ENCODE results near the gene POGZ.
A peak's percentile ranks its signal among the peaks of the same experiment; 100 is the strongest.
"Not testable (repeated sequence)": the region's sequence is repeated elsewhere in the genome, so short reads cannot be mapped to it uniquely, and the experiment has no call there.

Gene POGZ

GRCh38 chr1:151478140-151478812 lies 19.0 kb upstream of the POGZ start:
- no peak for DNase-seq

GRCh38 chr1:151477066-151477465 lies 17.8 kb upstream of the POGZ start:
- no peak for DNase-seq

GRCh38 chr1:151476083-151476482 lies 16.8 kb upstream of the POGZ start:
- no peak for DNase-seq

GRCh38 chr1:151475175-151475574 lies 15.9 kb upstream of the POGZ start:
- no peak for DNase-seq

DNA sequence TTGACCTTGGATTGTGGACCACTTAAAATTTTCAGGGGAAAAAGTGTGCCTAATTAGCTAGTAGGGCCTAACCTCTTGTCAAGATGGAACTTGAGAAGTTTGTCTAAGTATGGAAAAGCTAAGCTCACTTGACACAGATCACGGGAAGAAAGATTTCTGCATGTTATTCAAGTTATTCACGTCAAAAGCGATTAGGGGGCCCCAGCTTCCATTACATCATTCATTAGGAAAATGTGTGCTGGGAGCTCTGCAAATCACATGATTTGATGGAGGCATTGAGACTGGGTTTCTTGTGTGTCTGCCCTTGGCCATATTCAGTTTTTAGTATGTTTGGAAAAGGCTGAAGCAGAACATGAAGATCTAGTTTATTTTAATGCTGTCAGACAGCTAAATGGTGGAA lies 15.5 kb upstream of the POGZ start:
- peak in 1 of 51 donors; percentile 2 for DNase-seq

DNA sequence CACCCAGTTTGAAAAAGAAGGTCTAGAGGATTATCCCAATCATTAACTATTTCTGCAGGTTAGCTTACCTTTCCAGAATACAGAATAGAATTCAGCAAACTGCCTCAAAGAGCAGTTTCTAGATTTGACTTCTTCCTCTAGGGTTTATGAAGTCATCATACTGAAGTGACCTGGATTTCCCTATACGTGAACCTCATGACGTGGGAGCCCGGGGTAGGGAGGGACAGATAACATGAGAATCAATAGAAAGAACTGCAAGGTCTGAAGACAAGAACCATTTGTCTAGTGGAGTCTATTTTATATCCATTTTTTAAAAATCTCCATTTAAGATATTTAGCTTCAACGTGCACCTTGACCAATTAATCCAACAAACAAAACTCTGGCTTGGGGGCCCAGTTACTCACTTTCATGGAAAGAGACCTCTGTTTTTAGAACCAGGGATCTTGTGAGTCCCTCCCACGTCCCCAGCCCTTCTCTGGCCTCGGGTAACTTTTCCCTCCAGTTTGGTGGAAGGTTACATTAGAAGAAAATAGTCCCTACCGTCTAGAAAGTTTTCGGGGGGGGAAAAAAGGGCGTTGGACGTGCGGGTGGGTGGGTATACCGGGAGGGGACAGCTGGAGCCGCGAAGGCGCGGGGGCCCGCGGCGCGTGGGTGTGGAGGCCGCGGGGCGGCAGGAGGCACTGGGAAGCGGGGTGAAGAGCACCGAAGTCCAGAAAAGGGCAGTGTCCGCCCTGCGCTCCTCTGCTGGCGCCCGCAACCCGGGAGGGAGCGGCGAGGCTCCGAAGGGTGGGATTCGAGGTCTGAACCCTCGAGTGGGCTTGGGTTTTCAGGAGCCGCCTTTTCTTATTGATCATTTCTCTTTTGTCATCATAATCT lies 13.8 kb upstream of the POGZ start:
- DNase-seq: peak in 29 of 51 donors; percentile 2 to 46 (median 18)

DNA sequence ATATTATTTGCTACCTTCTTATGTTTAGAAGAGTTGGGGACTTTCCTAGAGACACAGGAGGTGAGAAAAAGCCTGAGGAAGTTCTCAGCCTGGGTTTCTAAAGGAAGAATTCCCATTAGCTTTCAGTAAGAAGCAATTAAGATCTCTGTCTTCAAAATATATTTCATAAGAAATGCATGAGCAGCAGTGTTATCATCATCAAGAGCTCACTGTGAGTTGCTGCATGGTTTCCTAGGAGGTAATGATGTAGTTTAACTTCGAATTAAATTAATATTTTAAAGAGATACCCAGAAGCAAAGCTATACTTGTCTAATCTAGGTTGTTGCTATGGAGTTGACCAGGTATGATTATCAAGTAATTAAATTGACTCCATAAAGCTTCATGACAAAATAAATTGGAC lies 5.7 kb upstream of the POGZ start:
- DNase-seq: no peak

GRCh38 chr1:151461694-151462093 lies 2.4 kb upstream of the POGZ start:
- DNase-seq: no peak

GRCh38 chr1:151458802-151459330 lies 428 bp downstream of the POGZ start:
- peak in 25 of 51 donors; percentile 37 to 77 (median 61) for DNase-seq

GRCh38 chr1:151457911-151458801 lies 1.1 kb downstream of the POGZ start:
- peak in 44 of 51 donors; percentile 11 to 84 (median 56) for DNase-seq

DNA sequence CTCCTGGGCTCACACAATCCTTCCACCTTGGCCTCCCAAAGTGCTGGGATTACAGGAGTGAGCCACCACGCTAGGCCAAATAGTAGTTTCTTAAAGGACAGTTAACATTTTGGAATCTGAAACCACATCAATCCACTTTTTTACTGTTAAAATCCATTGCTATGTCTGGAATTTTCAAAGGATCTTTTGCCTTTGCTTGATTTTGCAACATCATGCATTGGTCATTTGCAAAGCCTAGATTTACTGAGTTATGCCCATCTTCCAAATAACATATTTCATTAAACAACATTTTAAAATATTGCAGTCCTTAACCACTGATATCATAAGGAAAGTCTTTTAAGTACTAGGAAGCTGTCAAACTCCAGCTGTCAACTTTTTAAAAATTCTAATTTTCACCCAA lies 3.3 kb downstream of the POGZ start:
- no peak for DNase-seq

DNA sequence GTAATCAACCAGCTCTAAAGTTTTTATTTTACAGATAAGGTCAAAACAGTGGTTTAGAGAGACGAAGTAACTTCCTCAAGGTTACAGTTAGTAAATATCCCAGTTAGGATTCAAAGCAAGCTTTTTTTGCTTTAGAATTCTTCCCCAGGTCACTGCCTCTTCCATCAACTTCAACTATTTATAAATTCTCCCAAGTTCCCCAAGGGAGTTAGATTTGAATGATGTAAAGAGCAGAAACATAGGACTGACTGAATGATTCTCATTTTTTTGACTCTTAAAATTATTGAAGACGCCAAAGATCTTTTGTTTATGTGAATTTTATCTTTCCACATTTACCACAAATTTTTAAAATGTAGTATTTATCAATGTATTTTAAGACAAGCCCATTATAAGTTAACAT lies 4.1 kb downstream of the POGZ start:
- DNase-seq: no peak

- no peak for DNase-seq
Observed at GRCh38 chr1:151447696-151448095, 11.6 kb downstream of the POGZ start.

DNA sequence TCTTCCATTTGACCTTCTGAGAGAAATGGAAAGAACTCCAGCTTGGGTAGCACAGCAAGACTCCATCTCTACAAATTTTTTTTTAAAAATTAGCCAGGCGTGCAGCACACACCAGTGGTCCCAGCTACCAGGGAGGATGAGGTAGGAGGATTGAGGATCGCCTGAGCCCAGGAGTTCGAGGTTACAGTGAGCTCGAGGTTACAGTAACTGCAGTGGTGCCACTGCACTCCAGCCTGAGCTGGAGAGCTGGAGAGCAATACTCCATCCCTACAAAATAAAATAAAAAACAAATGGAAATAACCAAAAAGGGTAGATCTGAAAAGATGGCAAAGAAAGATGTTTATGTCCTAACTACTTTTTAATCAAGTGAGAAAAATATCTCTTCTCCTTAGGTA lies 14.5 kb downstream of the POGZ start:
- no peak for DNase-seq

DNA sequence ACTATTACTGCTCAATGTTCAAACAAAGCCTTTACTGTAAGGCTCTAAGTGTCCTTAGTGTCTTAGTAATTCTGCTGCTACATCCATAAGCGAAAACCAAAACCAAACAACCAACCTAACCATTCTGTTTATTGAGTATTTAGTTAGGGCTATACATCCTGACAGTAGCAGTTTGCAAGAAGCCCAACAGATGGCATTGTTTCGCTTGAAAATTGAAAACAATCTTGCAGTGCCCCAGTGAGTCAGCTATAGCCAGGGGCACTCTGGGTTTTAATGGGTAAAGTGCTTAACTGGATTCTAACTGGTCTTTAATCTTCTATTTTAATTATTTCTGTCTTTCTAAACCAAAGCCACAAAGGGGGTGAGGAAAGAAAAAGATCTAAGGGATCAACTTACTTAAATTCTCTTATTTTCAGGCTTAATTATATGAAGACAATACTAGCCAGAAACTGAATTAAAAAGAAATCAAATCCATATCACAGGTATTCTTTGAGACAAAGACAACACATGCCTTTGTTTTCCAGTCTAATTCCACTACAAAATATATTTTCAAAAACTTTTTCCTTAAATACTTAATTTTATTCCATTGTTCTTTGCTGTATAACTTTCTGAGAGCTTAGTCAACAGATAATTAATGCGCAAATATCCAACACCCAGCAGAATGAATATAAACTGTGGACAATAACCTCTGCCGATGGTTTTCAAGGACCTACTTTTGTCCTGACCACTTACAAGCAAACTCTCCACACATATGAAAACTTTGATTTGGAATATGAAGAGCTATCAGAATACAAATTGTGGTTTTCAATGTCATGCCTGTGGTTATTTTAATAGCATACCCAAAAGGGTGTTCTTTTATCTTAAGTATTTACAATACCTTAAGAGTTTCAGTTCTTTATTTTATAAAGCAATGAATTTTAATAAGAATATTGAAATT lies 15.2 kb downstream of the POGZ start:
- DNase-seq: peak in 18 of 51 donors; percentile 2 to 43 (median 18)

DNA sequence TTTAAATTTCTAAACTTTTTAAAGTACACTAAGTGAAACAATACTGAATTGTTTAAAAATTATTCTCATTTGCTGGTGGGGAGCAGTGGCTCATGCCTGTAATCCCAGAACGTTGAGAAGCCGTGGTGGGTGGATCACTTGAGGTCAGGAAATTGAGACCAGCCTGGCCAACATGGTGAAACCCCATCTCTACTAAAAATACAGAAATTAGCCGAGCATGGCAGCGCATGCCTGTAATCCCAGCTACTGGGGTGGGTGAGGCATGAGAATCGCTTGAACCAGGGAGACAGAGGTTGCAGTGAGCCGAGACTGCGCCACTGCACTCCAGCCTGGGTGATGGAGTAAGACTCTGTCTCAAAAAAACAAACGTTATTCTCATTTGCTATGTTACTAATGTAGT lies 21.9 kb downstream of the POGZ start:
- DNase-seq: not testable (repeated sequence)

GRCh38 chr1:151436985-151437384 lies 22.3 kb downstream of the POGZ start:
- no peak for DNase-seq

GRCh38 chr1:151435174-151435573 lies 24.1 kb downstream of the POGZ start:
- no peak for DNase-seq

DNA sequence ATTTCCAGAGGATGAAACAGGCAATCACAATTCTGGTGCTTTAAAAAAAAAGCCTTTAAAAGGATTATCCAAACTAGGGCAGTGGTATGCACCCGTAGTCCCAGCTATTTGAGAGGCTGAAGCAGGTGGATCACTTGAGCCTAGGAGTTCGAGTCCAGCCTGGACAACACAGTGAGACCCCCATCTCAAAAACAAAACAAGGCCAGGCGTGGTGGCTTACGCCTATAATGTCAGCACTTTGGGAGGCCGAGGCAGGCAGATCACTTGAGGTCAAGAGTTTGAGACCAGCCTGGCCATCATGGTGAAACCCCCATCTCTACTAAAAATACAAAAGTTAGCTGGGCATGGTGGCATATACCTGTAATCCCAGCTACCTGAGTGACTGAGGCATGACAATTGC lies 25.5 kb downstream of the POGZ start:
- not testable (repeated sequence) for DNase-seq

- no peak for DNase-seq
Observed at GRCh38 chr1:151428068-151428467, 31.2 kb downstream of the POGZ start.
